SK-N-MC (cell line): Measurements from ENCODE around the gene WDR91.

ENCODE experiments used
- EZH2 ChIP-seq: fragments of 200-600 bp; sonication (generic); IDR thresholded peaks from one replicate; pipeline ENCODE4 v1.6.1; 2017; ENCODE audit warnings: antibody characterized with exemption
- FOXP2 ChIP-seq: optimal IDR thresholded peaks from 2 replicates; pipeline ENCODE3; 2011; ENCODE audit warnings: mild to moderate bottlenecking, moderate library complexity; ENCODE audit not compliant: insufficient read depth; ENCODE audit errors: extremely low read length, control extremely low read depth
- POLR2AphosphoS5 ChIP-seq: IDR thresholded peaks from 2 replicates; pipeline ENCODE4 v1.6.1; 2012; ENCODE audit warnings: mild to moderate bottlenecking, low read depth, low read length, borderline replicate concordance

- TF ChIP-seq EZH2 (no peak), POLR2AphosphoS5 (no peak), FOXP2 (no peak)
Measured at GRCh38 chr7:135189221-135189662, 22.1 kb downstream of the WDR91 start.
